Measurements from ENCODE around the gene SLC22A5.

Gene SLC22A5

DNA sequence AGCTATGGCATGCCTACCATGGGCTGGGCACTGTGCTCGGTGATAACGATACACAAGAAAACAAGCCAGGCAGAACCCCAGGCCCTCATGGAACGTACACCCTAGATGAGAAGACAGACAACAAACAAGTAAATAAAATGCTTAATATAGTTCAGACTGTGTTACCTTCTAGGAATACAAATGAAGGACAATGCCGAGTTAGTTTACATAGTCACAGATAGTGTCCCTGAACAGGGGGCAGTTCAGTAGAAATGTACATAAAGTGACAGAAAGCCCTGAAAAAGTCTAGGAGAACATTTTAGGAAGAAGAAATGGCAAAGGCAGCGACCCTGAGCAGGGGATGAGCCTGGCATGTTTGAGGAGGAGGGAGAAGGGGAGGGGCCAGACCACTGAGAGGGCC, 21.7 kb downstream of the SLC22A5 start:
- DNase-seq (ENCODE audit: low read depth): no peak
- TF ChIP-seq, protein P1, sequence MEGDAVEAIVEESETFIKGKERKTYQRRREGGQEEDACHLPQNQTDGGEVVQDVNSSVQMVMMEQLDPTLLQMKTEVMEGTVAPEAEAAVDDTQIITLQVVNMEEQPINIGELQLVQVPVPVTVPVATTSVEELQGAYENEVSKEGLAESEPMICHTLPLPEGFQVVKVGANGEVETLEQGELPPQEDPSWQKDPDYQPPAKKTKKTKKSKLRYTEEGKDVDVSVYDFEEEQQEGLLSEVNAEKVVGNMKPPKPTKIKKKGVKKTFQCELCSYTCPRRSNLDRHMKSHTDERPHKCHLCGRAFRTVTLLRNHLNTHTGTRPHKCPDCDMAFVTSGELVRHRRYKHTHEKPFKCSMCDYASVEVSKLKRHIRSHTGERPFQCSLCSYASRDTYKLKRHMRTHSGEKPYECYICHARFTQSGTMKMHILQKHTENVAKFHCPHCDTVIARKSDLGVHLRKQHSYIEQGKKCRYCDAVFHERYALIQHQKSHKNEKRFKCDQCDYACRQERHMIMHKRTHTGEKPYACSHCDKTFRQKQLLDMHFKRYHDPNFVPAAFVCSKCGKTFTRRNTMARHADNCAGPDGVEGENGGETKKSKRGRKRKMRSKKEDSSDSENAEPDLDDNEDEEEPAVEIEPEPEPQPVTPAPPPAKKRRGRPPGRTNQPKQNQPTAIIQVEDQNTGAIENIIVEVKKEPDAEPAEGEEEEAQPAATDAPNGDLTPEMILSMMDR (IDR thresholded peaks at IDR 0.05; ENCODE audit: control insufficient read depth, insufficient read depth, low read depth, low read length, missing control alignments): no peak
- H3K4me3 ChIP-seq (ENCODE audit: control insufficient read depth, low read depth, low read length): no peak overlapping the region

DNA sequence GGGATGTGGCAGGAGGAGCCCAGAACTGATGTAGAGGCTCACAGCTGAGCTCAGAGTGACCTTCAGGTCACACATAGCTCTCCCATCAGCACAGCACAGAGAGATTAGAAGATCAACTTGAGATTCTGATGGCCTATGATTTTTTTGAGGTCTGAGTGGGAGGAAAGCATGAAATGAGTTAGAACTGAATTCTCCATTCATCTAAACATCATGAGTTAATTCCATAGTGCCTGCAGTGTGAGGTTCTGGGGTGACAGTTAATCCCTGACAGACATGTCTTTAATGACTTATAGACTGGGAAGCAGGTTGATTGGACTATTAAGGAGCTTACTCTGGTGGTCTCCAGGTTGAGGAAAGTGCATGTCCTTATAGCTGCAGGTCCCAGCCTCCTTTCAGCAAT, 22.4 kb downstream of the SLC22A5 start:
- TF ChIP-seq, protein P1 (IDR thresholded peaks at IDR 0.05; ENCODE audit: control insufficient read depth, insufficient read depth, low read depth, low read length, missing control alignments): no peak
- no peak for DNase-seq (ENCODE audit: low read depth)
- H3K4me3 ChIP-seq (ENCODE audit: control insufficient read depth, low read depth, low read length): no peak overlapping the region

DNA sequence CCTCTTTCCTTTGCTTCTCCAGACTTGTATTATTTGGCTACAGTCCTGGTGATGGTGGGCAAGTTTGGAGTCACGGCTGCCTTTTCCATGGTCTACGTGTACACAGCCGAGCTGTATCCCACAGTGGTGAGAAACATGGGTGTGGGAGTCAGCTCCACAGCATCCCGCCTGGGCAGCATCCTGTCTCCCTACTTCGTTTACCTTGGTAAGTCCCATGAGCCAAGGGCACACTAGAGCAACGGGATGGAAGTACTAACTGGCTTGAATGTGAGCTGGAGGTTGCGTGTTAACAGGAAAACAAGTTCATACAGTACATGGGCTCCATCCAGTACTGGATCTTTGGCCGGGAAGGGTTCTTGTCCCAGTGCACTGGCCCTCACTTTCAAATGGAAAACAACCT, 22.9 kb downstream of the SLC22A5 start:
- TF ChIP-seq, protein P1 (IDR thresholded peaks at IDR 0.05; ENCODE audit: control insufficient read depth, insufficient read depth, low read depth, low read length, missing control alignments): no peak
- no peak overlapping the region for H3K4me3 ChIP-seq (ENCODE audit: control insufficient read depth, low read depth, low read length)
- no peak for DNase-seq (ENCODE audit: low read depth)

DNA sequence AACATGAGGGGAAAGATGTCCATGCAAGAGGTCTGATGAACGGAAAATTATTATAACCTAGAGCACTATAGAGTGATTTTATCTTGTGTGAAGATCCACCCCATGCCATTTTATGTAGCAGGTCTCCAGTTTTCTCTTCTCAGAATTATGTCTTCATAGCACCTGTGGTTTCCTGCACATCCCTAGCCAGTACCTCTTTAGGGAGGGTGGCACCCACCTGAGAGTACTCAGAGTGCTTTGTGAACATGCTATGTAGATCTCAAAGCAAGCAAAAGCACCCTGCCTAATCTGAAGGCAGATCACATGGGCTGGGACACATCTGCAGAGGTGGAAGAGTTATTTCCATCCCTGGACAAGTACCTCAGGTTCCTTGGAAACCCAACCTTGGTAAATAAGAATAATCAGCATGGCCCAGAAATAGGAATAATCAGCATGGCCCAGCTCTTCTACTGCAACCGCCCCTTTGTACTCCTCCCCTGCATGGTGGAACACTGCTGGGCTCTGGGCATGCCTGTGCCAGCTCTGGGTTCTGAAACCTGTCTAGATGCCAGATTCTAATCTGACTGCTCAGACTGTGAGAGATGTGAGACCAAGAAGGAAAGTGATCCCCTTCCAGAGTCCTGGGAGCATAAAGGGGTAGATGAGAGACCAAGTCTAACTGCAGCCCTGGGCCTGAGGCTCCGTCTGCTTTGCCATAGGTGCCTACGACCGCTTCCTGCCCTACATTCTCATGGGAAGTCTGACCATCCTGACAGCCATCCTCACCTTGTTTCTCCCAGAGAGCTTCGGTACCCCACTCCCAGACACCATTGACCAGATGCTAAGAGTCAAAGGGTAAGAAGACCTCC, 23.7 kb downstream of the SLC22A5 start:
- DNase-seq (ENCODE audit: low read depth): no peak
- TF ChIP-seq, protein P1 (IDR thresholded peaks at IDR 0.05; ENCODE audit: control insufficient read depth, insufficient read depth, low read depth, low read length, missing control alignments): no peak
- no peak overlapping the region for H3K4me3 ChIP-seq (ENCODE audit: control insufficient read depth, low read depth, low read length)

DNA sequence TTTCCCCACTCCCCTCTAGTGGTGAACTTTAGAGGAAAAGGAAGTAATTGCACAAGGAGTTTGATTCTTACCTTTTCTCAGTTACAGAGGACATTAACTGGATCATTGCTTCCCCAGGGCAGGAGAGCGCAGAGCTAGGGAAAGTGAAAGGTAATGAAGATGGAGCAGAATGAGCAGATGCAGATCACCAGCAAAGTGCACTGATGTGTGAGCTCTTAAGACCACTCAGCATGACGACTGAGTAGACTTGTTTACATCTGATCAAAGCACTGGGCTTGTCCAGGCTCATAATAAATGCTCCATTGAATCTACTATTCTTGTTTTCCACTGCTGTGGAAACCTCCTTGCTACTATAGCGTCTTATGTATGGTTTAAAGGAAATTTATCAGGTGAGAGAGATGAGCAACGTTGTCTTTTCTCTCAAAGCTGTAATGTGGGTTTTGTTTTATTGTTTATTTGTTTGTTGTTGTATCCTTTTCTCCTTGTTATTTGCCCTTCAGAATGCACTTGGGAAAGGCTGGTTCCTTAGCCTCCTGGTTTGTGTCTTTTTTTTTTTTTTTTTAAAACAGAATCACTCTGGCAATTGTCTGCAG, 25.3 kb downstream of the SLC22A5 start:
- DNase-seq (ENCODE audit: low read depth): no peak
- TF ChIP-seq, protein P1 (IDR thresholded peaks at IDR 0.05; ENCODE audit: control insufficient read depth, insufficient read depth, low read depth, low read length, missing control alignments): no peak
- H3K4me3 ChIP-seq (ENCODE audit: control insufficient read depth, low read depth, low read length): no peak overlapping the region

DNA sequence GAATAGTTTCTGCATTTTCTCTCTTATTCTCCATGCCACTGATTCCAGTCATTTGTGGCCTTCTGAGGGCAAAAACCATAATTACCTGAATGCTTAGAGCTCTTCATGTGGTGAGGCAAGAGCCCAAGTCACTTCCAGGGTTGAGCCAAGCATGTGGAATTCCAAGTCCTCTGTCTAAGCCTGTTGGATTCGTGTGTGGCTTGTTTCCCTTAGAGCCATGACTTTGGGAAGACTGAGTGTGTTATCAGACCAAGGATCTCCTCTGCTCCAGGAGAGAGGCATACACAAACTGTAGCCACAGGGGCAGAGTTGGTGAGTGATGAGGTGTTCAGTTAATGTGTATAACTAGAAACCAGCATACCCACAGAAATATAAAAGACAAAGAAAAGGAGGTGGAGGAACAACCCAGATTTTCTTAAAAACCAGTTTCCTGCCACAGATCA, 27.1 kb downstream of the SLC22A5 start:
- no peak for DNase-seq (ENCODE audit: low read depth)
- TF ChIP-seq, protein P1 (IDR thresholded peaks at IDR 0.05; ENCODE audit: control insufficient read depth, insufficient read depth, low read depth, low read length, missing control alignments): no peak
- no peak overlapping the region for H3K4me3 ChIP-seq (ENCODE audit: control insufficient read depth, low read depth, low read length)
